HuH-7 (cell line): Measurements from ENCODE around the gene ANGPTL2.

ENCODE experiments used
- DNase-seq: peaks from one replicate; pipeline ENCODE4 v3.0.0; 2011; ENCODE audit warnings: low spot score

ANGPTL2 gene

DNA sequence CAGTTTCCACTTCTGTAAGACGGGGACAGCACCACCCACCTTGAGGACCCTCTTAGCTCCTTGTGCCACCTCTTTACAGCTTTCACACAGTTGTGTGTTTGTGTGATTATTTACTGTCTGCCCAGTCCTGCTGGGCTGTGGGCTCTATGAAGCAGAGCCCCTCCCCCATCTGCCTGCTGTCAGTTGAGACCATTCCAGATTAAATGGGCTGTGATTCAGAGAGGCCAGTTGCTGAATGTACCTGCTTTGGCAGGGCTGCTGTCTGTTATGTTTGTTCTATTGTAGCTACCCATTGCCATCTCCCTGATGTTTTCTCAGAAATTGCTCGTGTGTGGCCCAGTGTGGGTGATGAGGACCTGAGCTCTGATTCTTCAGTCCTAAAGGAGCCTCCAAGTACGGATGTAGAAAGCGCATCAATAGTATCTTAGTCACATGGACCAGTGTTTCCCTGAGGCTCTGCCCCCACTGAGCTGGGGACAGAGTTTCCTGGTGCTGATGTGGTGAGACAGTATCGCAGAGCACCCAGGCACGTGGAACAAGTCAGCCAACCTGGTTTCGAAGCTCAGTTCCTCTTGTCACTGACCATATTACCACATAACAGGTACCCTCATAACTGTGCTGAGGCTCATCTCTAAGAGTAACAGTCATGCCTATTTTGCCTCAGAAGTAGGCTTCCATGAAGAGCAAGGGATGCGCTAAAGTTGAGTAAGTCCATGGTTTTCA is 3.7 kb downstream of the ANGPTL2 start:
- no peak for DNase-seq

- DNase-seq: no peak
Measured at GRCh38 chr9:127117801-127118200, 4.6 kb downstream of the ANGPTL2 start.

DNA sequence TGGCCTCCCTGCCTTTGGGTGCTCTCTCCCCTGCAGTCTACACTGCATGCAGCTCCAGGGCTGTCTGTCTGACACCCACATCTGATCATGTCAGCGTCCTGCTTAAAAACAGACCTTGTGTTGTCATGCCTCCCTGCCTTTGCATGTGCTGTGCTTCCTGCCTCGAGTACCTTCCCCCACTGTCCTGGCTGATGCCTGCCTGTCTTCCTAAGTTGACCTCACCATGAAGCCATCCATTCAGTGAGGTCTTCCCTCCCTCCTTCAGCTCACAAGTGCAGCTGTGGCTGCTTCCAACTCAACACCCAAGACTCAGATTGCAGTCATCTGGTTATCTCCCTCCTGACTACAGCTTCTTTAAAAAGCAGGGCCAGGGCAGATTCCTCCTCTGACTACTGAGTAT is 5.5 kb downstream of the ANGPTL2 start:
- DNase-seq: no peak

- DNase-seq: no peak
Measured at GRCh38 chr9:127116088-127116726, 6.2 kb downstream of the ANGPTL2 start.

GRCh38 chr9:127114606-127115005 is 7.8 kb downstream of the ANGPTL2 start:
- no peak for DNase-seq

DNA sequence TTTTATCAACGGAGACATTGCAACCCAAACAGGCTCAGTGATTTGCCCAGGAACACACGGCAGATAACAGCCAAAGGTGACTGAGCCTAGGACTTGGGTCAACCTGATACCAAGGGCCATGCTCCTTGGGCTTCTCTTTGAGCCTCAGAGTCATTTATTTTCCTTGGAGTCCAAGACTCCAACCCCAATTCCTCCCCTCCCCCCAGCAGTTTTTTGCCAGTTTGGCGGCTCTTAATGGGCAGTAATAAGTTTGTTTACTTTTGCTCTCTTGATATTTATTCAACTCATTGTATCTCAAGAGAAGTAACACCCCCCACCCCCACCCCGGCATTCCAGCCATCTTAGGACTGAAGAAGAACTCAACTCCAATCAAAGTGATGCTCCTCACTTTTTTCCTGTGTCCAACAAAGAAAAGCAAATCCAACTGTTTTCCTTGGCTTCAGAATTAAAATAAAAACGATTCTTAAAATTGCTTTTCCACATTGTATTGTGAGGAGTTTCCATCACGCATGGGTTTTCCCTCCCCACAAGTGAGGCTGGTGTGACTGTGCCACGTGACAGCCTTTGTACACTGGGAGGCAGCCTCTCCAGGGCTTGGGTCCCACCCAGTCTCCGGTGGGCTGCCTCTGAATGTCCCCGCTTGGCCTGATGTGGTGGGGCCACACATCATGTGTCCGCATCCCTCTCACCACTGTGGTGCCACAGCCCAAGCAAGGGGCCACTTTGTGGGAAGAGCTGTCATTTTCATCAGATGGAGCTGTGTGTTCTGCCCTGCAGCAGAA is 9.1 kb downstream of the ANGPTL2 start:
- DNase-seq: no peak

GRCh38 chr9:127112735-127113161 is 9.7 kb downstream of the ANGPTL2 start:
- DNase-seq: no peak

DNA sequence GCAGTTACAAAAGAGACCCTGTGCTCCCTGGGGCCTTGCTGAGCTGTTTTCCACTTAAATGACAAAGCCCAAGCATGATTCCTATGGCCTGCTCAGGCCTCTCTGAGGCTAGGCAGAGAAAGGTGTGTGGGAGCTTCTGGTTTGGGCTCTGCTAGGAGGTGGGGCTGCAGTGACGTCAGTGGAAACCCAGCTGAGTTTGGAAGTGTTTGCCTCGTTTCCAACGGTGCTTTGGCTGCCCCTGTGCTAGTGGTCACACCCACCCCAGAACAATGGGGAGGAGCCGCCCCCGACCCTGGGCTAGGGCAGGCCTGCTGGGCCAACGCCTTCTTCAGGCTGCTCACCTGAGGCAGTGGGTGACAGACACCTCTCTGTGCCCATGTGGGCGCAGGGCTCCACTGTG is 10.4 kb downstream of the ANGPTL2 start:
- DNase-seq: no peak

DNA sequence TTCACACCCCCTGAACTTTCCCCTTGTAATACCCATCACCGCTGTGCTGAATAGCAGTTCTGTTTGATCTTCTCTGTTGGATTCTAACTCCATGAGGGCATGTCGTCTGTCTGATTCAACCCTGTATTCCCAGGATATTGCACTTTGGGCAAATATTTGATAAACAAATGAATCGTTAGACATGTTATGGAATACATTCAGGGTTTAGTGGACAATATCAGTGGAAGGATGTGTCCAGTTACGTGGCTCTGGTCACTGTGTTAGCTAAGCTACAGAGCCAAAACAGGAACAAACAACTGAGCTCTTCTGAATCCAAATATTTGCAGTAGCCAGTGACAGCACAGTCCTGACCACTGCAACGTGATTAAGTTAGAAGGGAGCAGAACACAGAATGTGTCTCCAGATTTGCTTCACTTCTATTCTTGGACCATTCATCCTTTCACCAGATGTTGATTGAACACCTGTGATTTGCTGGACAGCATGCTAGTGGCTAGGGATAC is 13.2 kb downstream of the ANGPTL2 start:
- no peak for DNase-seq

DNA sequence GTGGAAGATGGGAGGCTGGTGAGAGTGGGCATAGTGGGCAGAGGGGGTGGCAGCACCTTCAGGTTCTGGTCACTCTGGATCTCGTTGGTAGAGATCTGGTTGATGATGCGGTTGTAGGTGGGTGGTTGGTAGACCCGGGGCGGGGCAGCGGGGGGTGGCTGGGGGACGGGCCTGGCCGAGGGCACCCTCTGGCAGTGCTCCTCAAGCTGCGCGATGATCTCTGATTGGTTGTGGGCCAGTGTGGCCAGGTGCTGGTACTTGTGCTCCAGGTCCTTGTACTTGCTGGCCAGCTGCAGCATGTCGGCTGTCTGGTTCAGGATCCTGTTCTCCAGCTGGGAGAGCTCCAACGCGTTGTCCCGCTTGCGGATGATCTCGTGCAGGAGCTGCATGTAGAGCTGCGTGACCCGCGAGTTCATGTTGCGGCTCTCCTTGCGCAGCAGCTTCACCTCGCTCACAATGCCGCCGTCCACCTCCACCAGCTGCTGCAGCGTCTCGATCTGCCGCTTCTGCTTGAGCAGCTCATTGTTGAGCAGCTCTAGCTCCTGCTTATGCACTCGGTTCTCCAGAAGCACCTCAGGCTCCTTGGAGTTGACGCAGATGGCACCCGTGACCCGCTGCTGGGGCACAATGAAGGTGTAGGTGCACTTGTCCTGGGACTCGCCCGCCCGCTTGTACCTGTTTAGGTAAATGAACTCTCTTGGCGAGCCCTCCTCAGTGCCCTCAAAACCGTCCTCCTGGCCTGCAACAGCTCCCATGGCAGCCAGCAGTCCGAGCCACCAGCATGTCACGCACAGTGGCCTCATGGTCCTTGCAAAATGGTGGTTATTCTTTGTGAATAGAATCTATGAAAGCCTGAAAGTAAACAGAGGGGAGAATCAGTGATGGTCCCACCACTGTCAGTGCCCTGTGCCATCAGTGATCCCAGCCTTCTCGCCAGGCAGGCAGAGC is 14.2 kb downstream of the ANGPTL2 start:
- no peak for DNase-seq

- no peak for DNase-seq
Measured at GRCh38 chr9:127107171-127107928, 15.1 kb downstream of the ANGPTL2 start.

DNA sequence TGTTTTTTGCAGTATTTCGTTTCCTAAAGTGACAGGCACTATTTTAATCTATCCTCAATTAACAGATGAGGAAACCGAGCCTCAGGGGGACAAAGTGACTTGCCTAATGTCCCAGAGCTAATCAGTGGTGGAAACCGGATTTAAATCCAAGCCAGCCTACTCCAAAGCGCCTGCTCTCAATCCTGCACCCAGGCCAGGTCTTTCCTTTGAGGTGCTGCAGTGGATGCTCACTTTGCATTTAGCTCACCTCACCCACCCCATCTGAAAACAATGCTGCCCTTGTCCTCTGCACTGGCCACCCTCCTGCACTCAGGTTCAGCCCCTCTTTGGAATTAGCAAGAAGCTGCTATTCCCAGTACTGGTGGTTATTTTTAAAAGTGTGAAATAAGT is 16.0 kb downstream of the ANGPTL2 start:
- DNase-seq: no peak

DNA sequence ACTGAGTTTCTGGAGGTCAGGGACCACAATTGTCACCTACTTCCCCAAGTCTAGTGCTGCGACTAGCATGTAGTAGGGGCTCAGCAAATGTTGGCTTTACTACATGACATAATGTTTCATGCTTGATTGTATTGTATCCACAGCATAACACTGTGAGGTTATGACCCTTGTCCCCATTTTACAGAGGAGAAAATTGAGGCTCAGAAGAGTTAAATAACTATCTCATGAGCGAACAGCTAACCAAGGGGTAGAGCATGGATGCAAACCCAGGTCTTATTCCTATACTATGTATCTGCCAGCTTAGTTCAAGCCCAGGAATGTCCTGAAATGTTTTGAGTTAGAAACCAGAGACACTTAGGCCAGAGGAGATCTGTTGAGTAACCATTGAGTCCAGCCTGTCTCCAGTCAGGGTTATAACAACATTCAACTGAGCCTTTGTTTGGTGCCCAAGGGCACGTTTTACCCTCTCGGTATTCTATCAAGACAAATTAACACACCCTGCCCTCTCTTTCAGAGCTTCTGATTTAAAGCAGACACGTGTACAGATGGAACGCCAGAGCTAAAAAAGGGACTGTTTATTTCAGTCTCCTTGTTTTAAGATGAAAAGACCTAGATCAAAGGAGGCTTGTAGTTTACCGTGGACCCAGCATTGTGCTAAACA is 16.5 kb downstream of the ANGPTL2 start:
- no peak for DNase-seq

- no peak for DNase-seq
Measured at GRCh38 chr9:127104581-127105311, 17.7 kb downstream of the ANGPTL2 start.

GRCh38 chr9:127102788-127103187 is 19.6 kb downstream of the ANGPTL2 start:
- DNase-seq: no peak

DNA sequence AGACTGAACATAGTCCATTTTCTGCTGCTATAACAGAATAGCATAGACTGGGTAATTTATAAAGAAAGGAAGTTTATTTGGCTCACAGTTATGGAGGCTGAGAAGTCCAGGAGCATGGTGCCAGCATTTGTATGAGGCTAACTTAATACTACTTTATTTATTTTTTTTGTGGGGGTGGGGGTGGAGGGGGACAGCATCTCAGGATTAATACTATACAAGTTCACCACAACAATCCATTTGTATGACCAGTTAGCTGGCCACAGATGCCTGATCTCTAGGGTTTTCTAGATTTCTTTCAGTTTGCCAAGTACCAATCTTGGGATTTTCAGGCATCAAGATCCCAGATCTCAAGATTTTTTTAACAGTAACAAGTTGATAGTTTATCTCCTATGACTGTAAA is 20.3 kb downstream of the ANGPTL2 start:
- no peak for DNase-seq

DNA sequence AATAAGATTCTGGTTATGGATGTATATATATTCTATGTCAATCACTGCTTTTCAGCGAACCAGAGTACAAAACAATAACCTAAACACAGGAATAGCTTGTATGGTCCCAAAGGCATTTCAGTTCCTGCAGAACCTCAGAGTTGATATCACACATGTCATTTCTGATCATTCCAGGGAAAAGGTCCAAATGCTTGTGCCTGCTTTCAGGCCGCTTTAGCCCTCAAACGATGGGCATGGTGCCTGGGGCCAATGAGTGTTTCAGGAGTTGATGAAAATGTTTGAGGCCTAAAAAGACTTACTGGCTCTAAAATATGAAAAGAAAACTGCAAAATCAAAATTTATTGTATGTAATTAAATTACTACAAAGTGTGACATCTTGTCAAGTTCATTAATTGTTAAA is 22.8 kb downstream of the ANGPTL2 start:
- DNase-seq: no peak

- DNase-seq: no peak
Measured at GRCh38 chr9:127098916-127099553, 23.4 kb downstream of the ANGPTL2 start.

- no peak for DNase-seq
Measured at GRCh38 chr9:127097683-127098082, 24.8 kb downstream of the ANGPTL2 start.
